ENCODE measurements around the gene SUPV3L1. TPM values are rescaled to one million over a fixed set of nuclear protein-coding genes. Genes with fewer than 3 reads are reported as not detected.

SUPV3L1 gene
- total RNA-seq, 1 experiment from 2014 or later = 57.3 TPM

DNA sequence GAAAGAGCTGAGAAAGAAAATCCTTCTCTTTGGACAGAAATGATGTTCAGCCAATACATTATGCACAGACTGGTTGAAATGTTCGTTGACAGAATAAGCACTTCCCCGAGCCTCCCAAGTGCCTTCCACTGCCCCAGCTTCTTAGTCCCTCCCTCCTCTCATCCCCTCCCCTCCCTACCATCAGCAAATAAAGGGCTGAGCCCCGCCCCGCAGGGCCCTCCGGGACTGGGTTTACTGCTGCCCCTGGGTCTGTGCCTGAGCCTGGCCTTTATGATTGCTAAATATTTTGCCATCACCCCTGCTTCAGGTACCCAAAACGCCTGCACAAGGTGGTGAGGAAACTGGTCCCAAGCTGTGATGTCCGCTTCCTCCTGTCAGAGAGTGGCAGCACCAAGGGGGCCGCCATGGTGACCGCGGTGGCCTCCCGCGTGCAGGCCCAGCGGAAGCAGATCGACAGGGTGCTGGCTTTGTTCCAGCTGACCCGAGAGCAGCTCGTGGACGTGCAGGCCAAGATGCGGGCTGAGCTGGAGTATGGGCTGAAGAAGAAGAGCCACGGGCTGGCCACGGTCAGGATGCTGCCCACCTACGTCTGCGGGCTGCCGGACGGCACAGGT lies 68.2 kb downstream of the SUPV3L1 start:
- H3K4me2 ChIP-seq (ENCODE audit: insufficient read depth, insufficient read length, low read length) = no peak overlapping the region

More for the DNA sequence above, 68.2 kb downstream of the SUPV3L1 start:
- no peak overlapping the region for H3K9ac ChIP-seq (ENCODE audit: extremely low read depth, insufficient read length, low read length)
- no peak overlapping the region for H3K4me3 Mint-ChIP-seq
- no CpG with 5 or more reads among the region's 24 CpGs for WGBS (ENCODE audit: extremely low coverage, insufficient read length, low lambda C conversion rate)
- H2BK15ac ChIP-seq (ENCODE audit: low read depth, low read length) = no peak overlapping the region
- no peak overlapping the region for H4K8ac ChIP-seq (replicated peaks; ENCODE audit: insufficient read length, low read depth, low read length)
- H3K18ac ChIP-seq (ENCODE audit: insufficient read length, low read depth, low read length) = no peak overlapping the region
- no peak overlapping the region for H3T11ph ChIP-seq (ENCODE audit: low read length)
- H3K79me1 ChIP-seq (ENCODE audit: insufficient read depth, low read depth, low read length, poor library complexity, severe bottlenecking) = no peaks in the 10 kb centered on the region
- no peak for DNase-seq
- no peaks in the 10 kb centered on the region for H3K9me3 ChIP-seq (ENCODE audit: control insufficient read depth, low read depth, low read length)
- H2BK120ac ChIP-seq (ENCODE audit: low read depth, low read length, poor library complexity, severe bottlenecking) = no peak overlapping the region
- H2BK20ac ChIP-seq (ENCODE audit: low read depth, low read length, poor library complexity, severe bottlenecking) = no peak overlapping the region
- H3K56ac ChIP-seq (ENCODE audit: insufficient read length, low read depth, low read length) = no peak overlapping the region
- no peak overlapping the region for H4K5ac ChIP-seq (ENCODE audit: insufficient read length, low read depth, low read length)
- TF ChIP-seq, protein P1, sequence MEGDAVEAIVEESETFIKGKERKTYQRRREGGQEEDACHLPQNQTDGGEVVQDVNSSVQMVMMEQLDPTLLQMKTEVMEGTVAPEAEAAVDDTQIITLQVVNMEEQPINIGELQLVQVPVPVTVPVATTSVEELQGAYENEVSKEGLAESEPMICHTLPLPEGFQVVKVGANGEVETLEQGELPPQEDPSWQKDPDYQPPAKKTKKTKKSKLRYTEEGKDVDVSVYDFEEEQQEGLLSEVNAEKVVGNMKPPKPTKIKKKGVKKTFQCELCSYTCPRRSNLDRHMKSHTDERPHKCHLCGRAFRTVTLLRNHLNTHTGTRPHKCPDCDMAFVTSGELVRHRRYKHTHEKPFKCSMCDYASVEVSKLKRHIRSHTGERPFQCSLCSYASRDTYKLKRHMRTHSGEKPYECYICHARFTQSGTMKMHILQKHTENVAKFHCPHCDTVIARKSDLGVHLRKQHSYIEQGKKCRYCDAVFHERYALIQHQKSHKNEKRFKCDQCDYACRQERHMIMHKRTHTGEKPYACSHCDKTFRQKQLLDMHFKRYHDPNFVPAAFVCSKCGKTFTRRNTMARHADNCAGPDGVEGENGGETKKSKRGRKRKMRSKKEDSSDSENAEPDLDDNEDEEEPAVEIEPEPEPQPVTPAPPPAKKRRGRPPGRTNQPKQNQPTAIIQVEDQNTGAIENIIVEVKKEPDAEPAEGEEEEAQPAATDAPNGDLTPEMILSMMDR (conservative IDR thresholded peaks at IDR 0.05) = no peak
- H4K20me1 ChIP-seq (ENCODE audit: control insufficient read depth, insufficient read depth, insufficient read length) = no peaks in the 10 kb centered on the region
- H3K4ac ChIP-seq (ENCODE audit: low read depth, low read length) = no peak overlapping the region
- no peaks in the 10 kb centered on the region for H3K79me2 ChIP-seq (ENCODE audit: insufficient read depth, low read length)
- no peak overlapping the region for H4K91ac ChIP-seq (ENCODE audit: insufficient read length, low read depth, low read length)
- no peak overlapping the region for H3K23ac ChIP-seq (ENCODE audit: insufficient read length, low read depth, low read length)
- no peaks in the 10 kb centered on the region for H3K4me1 Mint-ChIP-seq
- no peak overlapping the region for H2AFZ ChIP-seq (ENCODE audit: low read length)
- no peak overlapping the region for H3K14ac ChIP-seq (ENCODE audit: insufficient read depth, low read length)
- no peaks in the 10 kb centered on the region for H3K36me3 Mint-ChIP-seq (ENCODE audit: insufficient read depth in 1 of 3, low read depth in 3 of 3)
- H3K4me1 ChIP-seq (ENCODE audit: insufficient read depth, low read length) = no peaks in the 10 kb centered on the region
- H3K23me2 ChIP-seq (ENCODE audit: insufficient read length, low read depth, low read length, poor library complexity, severe bottlenecking) = no peaks in the 10 kb centered on the region
- peaks cover 0 to 2% of the 10 kb centered on the region in 2 experiments; a peak in 2 of 5 replicates for H3K9me3 Mint-ChIP-seq
- no peak overlapping the region for H2BK5ac ChIP-seq (ENCODE audit: insufficient read length, low read length)
- H3K27me3 Mint-ChIP-seq (ENCODE audit: low read depth) = no peaks in the 10 kb centered on the region
- H3K27ac ChIP-seq (ENCODE audit: insufficient read length, low read depth, low read length) = no peak overlapping the region
- H2AK5ac ChIP-seq (ENCODE audit: insufficient read length, low read length) = no peak overlapping the region
- no peaks in the 10 kb centered on the region for H3K27me3 ChIP-seq (ENCODE audit: insufficient read depth, low read length)
- peak overlapping the region in 1 of 3 experiments; percentile 72; a peak in 1 of 7 replicates for H3K27ac Mint-ChIP-seq
- H2BK12ac ChIP-seq (ENCODE audit: insufficient read length, low read depth, low read length) = no peak overlapping the region

Data from H9 (cell line).